Cardiac muscle cell (in vitro differentiated cells and primary cell): ENCODE data around the gene MALT1. TPM values are rescaled to one million over a fixed set of nuclear protein-coding genes. Genes with fewer than 3 reads are reported as not detected.
A peak's percentile ranks its signal among the peaks of the same experiment; 100 is the strongest.

Experiments
- DNase-seq, 2 donors: peaks; one replicate each; pipeline versions ENCODE4 v3.0.0 to v3.0.0-alpha.2; 2010 to 2017; ENCODE audit warnings: low read depth in 1 of 2, low spot score in 1 of 2
- H3K27ac ChIP-seq: fragments of 200-600 bp; sonication (generic); 2 replicates; pipeline ENCODE4 v1.5.1; 2016
- H3K27me3 ChIP-seq: fragments of 200-600 bp; sonication (generic); 2 replicates; pipeline ENCODE4 v1.6.0; 2016; ENCODE audit warnings: control low read depth
- H3K36me3 ChIP-seq: fragments of 200-600 bp; sonication (generic); 2 replicates; pipeline ENCODE4 v1.5.1; 2016; ENCODE audit warnings: control low read depth
- H3K4me1 ChIP-seq: fragments of 200-600 bp; sonication (generic); 2 replicates; pipeline ENCODE4 v1.8.1; 2017; ENCODE audit warnings: low read depth, mild to moderate bottlenecking, mixed run types
- H3K4me3 ChIP-seq: fragments of 200-600 bp; sonication (generic); 2 replicates; pipeline ENCODE4 v1.5.1; 2016; ENCODE audit warnings: mild to moderate bottlenecking
- H3K9me3 ChIP-seq: fragments of 200-600 bp; sonication (generic); 2 replicates; pipeline ENCODE4 v1.5.1; 2017; ENCODE audit warnings: low read depth, mild to moderate bottlenecking, control low read depth
- polyA plus RNA-seq: library from polyadenylated mRNA; unstranded; fragments of >200 nt; fragmentation: Nextera tagmentation; extraction: Ambion mirVana; gene quantifications from 2 replicates; pipeline ENCODE4 v1.2.1, GENCODE V29; 2016
- total RNA-seq: library from RNA; depleted of rRNA; stranded (reverse); fragments of >200 nt; gene quantifications from 2 replicates; pipeline ENCODE4 v1.2.3, GENCODE V29; 2016
- TF ChIP-seq, protein P1 (sequence below): IDR thresholded peaks from 2 replicates; pipeline ENCODE4 v1.5.1; 2012; ENCODE audit warnings: low read depth, mild to moderate bottlenecking, low read length

MALT1 gene
- total and polyA plus RNA-seq, 2 experiments from 2014 or later = 33.6 to 51.8 TPM

DNA sequence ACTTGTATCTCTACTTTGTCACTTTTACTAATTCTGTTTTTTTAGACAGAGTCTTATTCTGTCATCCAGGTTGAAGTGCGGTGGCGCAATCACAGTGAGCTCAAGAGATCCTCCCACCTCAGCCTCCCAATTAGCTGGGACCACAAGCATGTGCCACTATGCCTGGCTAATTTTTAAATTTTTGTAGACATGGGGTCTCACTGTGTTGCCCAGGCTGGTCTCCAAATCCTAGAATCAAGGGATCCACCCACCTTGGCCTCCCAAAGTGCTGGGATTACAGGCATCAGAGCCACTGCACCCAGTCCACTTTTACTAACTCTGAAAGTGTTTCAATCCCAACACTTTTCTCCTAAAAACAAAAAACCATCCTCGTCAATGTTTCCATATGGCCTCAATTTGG, 94.9 kb downstream of the MALT1 start:
- DNase-seq = no peak
- peaks cover 10% of the 10 kb centered on the region for H3K27me3 ChIP-seq

GRCh38 chr18:58766946-58767345, 95.7 kb downstream of the MALT1 start:
- H3K4me1 ChIP-seq = peaks cover 20% of the 10 kb centered on the region
- TF ChIP-seq, protein P1, sequence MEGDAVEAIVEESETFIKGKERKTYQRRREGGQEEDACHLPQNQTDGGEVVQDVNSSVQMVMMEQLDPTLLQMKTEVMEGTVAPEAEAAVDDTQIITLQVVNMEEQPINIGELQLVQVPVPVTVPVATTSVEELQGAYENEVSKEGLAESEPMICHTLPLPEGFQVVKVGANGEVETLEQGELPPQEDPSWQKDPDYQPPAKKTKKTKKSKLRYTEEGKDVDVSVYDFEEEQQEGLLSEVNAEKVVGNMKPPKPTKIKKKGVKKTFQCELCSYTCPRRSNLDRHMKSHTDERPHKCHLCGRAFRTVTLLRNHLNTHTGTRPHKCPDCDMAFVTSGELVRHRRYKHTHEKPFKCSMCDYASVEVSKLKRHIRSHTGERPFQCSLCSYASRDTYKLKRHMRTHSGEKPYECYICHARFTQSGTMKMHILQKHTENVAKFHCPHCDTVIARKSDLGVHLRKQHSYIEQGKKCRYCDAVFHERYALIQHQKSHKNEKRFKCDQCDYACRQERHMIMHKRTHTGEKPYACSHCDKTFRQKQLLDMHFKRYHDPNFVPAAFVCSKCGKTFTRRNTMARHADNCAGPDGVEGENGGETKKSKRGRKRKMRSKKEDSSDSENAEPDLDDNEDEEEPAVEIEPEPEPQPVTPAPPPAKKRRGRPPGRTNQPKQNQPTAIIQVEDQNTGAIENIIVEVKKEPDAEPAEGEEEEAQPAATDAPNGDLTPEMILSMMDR = no peak
- H3K4me3 ChIP-seq = no peak overlapping the region
- H3K27me3 ChIP-seq = peaks cover 10% of the 10 kb centered on the region
- no peaks in the 10 kb centered on the region for H3K9me3 ChIP-seq
- no peak overlapping the region for H3K27ac ChIP-seq
- H3K36me3 ChIP-seq = no peaks in the 10 kb centered on the region
- DNase-seq = no peak

More for the DNA sequence above, 94.9 kb downstream of the MALT1 start:
- Histone ChIP-seq H3K9me3 (no peaks in the 10 kb centered on the region), H3K4me3 (no peak overlapping the region), H3K36me3 (no peaks in the 10 kb centered on the region), H3K4me1 (peaks cover 27% of the 10 kb centered on the region), H3K27ac (no peak overlapping the region)
- TF ChIP-seq, protein P1 = no peak

- no peaks in the 10 kb centered on the region for H3K36me3 ChIP-seq
- DNase-seq = peak; percentile 70 to 88
- peaks cover 10% of the 10 kb centered on the region for H3K27me3 ChIP-seq
- no peak overlapping the region for H3K4me3 ChIP-seq
- H3K9me3 ChIP-seq = no peaks in the 10 kb centered on the region
- TF ChIP-seq, protein P1 = peak; percentile 82
- peak overlapping the region; percentile 35 for H3K27ac ChIP-seq
- H3K4me1 ChIP-seq = peaks cover 10% of the 10 kb centered on the region
Measured at GRCh38 chr18:58768293-58768974, 97.2 kb downstream of the MALT1 start.

DNA sequence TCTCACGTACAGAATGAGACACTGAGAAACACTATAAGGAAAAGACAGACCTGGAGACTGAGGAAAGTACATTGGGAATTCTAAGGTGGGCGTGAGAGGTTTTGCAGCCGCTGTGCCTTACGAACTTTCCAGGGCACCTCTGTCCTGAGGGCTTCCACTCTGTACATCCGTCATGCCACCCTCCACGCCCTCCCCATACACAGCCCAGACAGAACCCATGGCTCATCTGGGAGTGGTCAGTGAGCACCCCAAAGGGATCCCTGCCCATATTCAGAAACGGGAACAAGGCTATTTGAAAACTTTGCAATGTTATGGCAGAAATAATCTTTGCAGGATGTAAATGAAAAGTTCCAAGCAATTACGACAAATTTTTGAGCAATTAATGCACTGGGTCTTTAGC, 98.1 kb downstream of the MALT1 start:
- no peak for DNase-seq
- no peaks in the 10 kb centered on the region for H3K9me3 ChIP-seq
- H3K4me3 ChIP-seq = no peak overlapping the region
- H3K27ac ChIP-seq = no peak overlapping the region
- peaks cover 10% of the 10 kb centered on the region for H3K4me1 ChIP-seq
- peaks cover 10% of the 10 kb centered on the region for H3K27me3 ChIP-seq
- TF ChIP-seq, protein P1 = no peak
- H3K36me3 ChIP-seq = no peaks in the 10 kb centered on the region

- Histone ChIP-seq H3K9me3 (no peaks in the 10 kb centered on the region), H3K27me3 (peaks cover 10% of the 10 kb centered on the region), H3K27ac (no peak overlapping the region), H3K36me3 (no peaks in the 10 kb centered on the region), H3K4me1 (peaks cover 10% of the 10 kb centered on the region), H3K4me3 (no peak overlapping the region)
- no peak for DNase-seq
- TF ChIP-seq, protein P1 = no peak
Measured at GRCh38 chr18:58770601-58771000, 99.3 kb downstream of the MALT1 start.
